Effector memory CD4-positive, alpha-beta T cell (primary cell): Measurements from ENCODE around the gene TMPRSS9.

Source experiments
- DNase-seq, 3 donors: peaks; one replicate each; pipeline ENCODE4 v3.0.0-alpha.2; 2020
- H3K27ac ChIP-seq: 2 replicates; pipeline ENCODE4 v1.7.0; 2013; ENCODE audit warnings: mild to moderate bottlenecking, low read length, moderate library complexity; ENCODE audit not compliant: insufficient read depth, poor library complexity, severe bottlenecking
- H3K27me3 ChIP-seq: replicated peaks from 2 replicates; pipeline ENCODE4 v1.7.0; 2013; ENCODE audit warnings: mild to moderate bottlenecking, low read length; ENCODE audit not compliant: insufficient read depth, control insufficient read depth, poor library complexity, severe bottlenecking
- H3K36me3 ChIP-seq: 2 replicates; pipeline ENCODE4 v1.7.0; 2013; ENCODE audit warnings: mild to moderate bottlenecking, low read length, moderate library complexity; ENCODE audit not compliant: control insufficient read depth, insufficient read depth
- H3K4me1 ChIP-seq: 2 replicates; pipeline ENCODE4 v1.7.0; 2013; ENCODE audit warnings: low read length, mild to moderate bottlenecking; ENCODE audit not compliant: control insufficient read depth, insufficient read depth, poor library complexity, severe bottlenecking
- H3K4me3 ChIP-seq: 2 replicates; pipeline ENCODE4 v1.7.0; 2013; ENCODE audit warnings: low read length, low read depth, mild to moderate bottlenecking; ENCODE audit not compliant: insufficient read depth, poor library complexity, severe bottlenecking
- H3K9me3 ChIP-seq: 2 replicates; pipeline ENCODE4 v1.7.0; 2013; ENCODE audit warnings: mild to moderate bottlenecking, low read length, moderate library complexity; ENCODE audit not compliant: control insufficient read depth

The TMPRSS9 gene

GRCh38 chr19:2474232-2475017 lies 114.4 kb downstream of the TMPRSS9 start:
- Histone ChIP-seq H3K36me3 (peaks cover 12% of the 10 kb centered on the region), H3K4me1 (peaks cover 26% of the 10 kb centered on the region), H3K27ac (peak overlapping the region; percentile 89), H3K9me3 (no peaks in the 10 kb centered on the region), H3K27me3 (no peaks in the 10 kb centered on the region), H3K4me3 (peak overlapping the region; percentile 94)
- peak; percentile 79 to 89 (median 80) for DNase-seq

GRCh38 chr19:2475018-2475701 lies 115.1 kb downstream of the TMPRSS9 start:
- H3K4me1 ChIP-seq: peaks cover 26% of the 10 kb centered on the region
- H3K36me3 ChIP-seq: peaks cover 12% of the 10 kb centered on the region
- peak in 2 of 3 donors; percentile 36 to 42 for DNase-seq
- peak overlapping the region; percentile 89 for H3K27ac ChIP-seq
- H3K4me3 ChIP-seq: peak overlapping the region; percentile 94
- H3K9me3 ChIP-seq: no peaks in the 10 kb centered on the region
- no peaks in the 10 kb centered on the region for H3K27me3 ChIP-seq
